Transverse colon (tissue), 4 donors: ENCODE data around the gene BEND7. TPM values are rescaled to one million over a fixed set of nuclear protein-coding genes. Genes with fewer than 3 reads are reported as not detected.
A peak's percentile ranks its signal among the peaks of the same experiment; 100 is the strongest.

Source experiments
- DNase-seq: peaks from one replicate; pipeline ENCODE4 v3.0.0-alpha.2; 2019
- H3K27ac ChIP-seq, 4 donors: fragments of 200-600 bp; sonication (generic); 2 replicates each; pipeline ENCODE4 v1.5.1; 2016 to 2018; ENCODE audit warnings: inconsistent platforms in 4 of 4
- H3K27me3 ChIP-seq: fragments of 200-600 bp; sonication (generic); 2 replicates; pipeline ENCODE4 v1.5.1; 2017; ENCODE audit warnings: inconsistent platforms
- H3K36me3 ChIP-seq, 4 donors: fragments of 200-600 bp; sonication (generic); 2 replicates each; pipeline ENCODE4 v1.5.1; 2017 to 2019; ENCODE audit warnings: inconsistent platforms in 4 of 4
- H3K4me1 ChIP-seq, 4 donors: fragments of 200-600 bp; sonication (generic); 2 replicates each; pipeline ENCODE4 v1.5.1; 2017 to 2020; ENCODE audit warnings: inconsistent platforms in 4 of 4
- H3K4me3 ChIP-seq, 4 donors: fragments of 200-600 bp; sonication (generic); 1 replicate in 1 of 4; 2 replicates in 3 of 4; pipeline versions ENCODE4 v1.5.1 to v1.6.1; 2017 to 2019; ENCODE audit warnings: inconsistent platforms in 4 of 4
- H3K9me3 ChIP-seq, 2 donors: fragments of 200-600 bp; sonication (generic); 2 replicates each; pipeline ENCODE4 v1.5.1; 2017 to 2019; ENCODE audit warnings: inconsistent platforms in 2 of 2
- EP300 ChIP-seq: sonication (generic); formaldehyde crosslinking; IDR thresholded peaks from one replicate; pipeline ENCODE4 v1.6.1; 2017; ENCODE audit warnings: antibody characterized with exemption, low read depth
- POLR2A ChIP-seq: fragments of 450-650 bp; IDR thresholded peaks from one replicate; pipeline ENCODE4 v1.6.1; 2016; ENCODE audit warnings: antibody characterized with exemption, mild to moderate bottlenecking, moderate library complexity
- POLR2AphosphoS5 ChIP-seq, 3 donors: sonication (generic); formaldehyde crosslinking; IDR thresholded peaks; one replicate each; pipeline ENCODE4 v1.6.1; 2016; ENCODE audit warnings: antibody characterized with exemption in 3 of 3
- WGBS, 2 donors: methylation state at CpG; one replicate each; pipeline ENCODE4 v1.1.5; 2018; ENCODE audit warnings: low coverage in 1 of 2; 5-methylcytosine and 5-hydroxymethylcytosine counted together
- in situ Hi-C, 4 donors: fragments of 200-750 bp; cut with MboI; loops; one replicate each; pipeline versions ENCODE4 v1.15.0 to v1.15.1; 2017; ENCODE audit warnings: low sequenced_read_pairs in 3 of 4, low pct_ligation_motif_present in 1 of 4, low pct_unique_long_range_greater_than_20kb in 1 of 4
- intact Hi-C: fragments of 100-400 bp; cut with DNase I; formaldehyde crosslinking; loops from one replicate; pipeline ENCODE4 v1.15.1; 2023; ENCODE audit warnings: low total_unique reads
- total RNA-seq, 4 donors: library from RNA; depleted of rRNA; stranded (reverse); fragments of >200 nt; gene quantifications; one replicate each; pipeline ENCODE4 v1.1.0, GENCODE V29; 2016
- TF ChIP-seq, protein P1 (sequence below), 5 experiments: fragments of 200-600 bp in 3 of 5; fragments of 450-650 bp in 2 of 5; sonication (generic) in 3 of 5; IDR thresholded peaks; 1 replicate in 2 of 5; 2 replicates in 3 of 5; pipeline ENCODE4 v1.5.1; 2016 to 2017; ENCODE audit warnings: antibody characterized with exemption in 5 of 5, inconsistent platforms in 3 of 5, mild to moderate bottlenecking in 2 of 5, moderate library complexity in 1 of 5

BEND7 gene
- total RNA-seq, 4 donors from 2014 or later: 16.1 to 41.4 (median 31.0) TPM

DNA sequence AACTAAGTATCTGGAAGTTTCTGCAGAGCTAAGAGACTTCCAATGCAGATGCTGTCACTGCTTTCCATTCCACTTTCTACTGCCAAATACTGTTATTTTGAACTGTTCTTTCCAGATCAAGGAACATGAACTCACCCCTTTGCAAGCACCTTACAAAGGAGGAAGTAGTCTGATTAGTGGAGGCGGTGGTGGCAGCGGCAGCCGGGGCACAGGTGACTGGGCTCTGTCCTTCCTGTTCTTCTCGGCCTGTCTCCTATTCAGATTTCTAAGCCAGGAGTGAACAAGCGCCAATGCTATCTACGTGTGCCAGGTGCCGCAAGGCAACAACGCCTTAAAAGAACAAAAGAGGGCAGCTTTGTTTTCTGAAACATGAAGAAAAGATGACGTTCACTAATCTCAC, 44.9 kb downstream of the BEND7 start:
- peak; percentile 15 for DNase-seq
- TF ChIP-seq POLR2AphosphoS5 (IDR thresholded peaks at IDR 0.05) (no peak), POLR2A (no peak), EP300 (no peak)
- TF ChIP-seq, protein P1, sequence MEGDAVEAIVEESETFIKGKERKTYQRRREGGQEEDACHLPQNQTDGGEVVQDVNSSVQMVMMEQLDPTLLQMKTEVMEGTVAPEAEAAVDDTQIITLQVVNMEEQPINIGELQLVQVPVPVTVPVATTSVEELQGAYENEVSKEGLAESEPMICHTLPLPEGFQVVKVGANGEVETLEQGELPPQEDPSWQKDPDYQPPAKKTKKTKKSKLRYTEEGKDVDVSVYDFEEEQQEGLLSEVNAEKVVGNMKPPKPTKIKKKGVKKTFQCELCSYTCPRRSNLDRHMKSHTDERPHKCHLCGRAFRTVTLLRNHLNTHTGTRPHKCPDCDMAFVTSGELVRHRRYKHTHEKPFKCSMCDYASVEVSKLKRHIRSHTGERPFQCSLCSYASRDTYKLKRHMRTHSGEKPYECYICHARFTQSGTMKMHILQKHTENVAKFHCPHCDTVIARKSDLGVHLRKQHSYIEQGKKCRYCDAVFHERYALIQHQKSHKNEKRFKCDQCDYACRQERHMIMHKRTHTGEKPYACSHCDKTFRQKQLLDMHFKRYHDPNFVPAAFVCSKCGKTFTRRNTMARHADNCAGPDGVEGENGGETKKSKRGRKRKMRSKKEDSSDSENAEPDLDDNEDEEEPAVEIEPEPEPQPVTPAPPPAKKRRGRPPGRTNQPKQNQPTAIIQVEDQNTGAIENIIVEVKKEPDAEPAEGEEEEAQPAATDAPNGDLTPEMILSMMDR (IDR thresholded peaks at IDR 0.05): no peak
- Histone ChIP-seq H3K27me3 (no peaks in the 10 kb centered on the region), H3K4me3 (no peak overlapping the region), H3K36me3 (peaks cover 0 to 3% (median 1%) of the 10 kb centered on the region in 4 donors), H3K4me1 (no peaks in the 10 kb centered on the region), H3K27ac (no peak overlapping the region), H3K9me3 (no peaks in the 10 kb centered on the region)
- WGBS, 2 donors: 68 to 77% methylated on average over 9 of the region's 9 CpGs
- intact Hi-C loops (no loop called here), in situ Hi-C loops (no loop called here)

DNA sequence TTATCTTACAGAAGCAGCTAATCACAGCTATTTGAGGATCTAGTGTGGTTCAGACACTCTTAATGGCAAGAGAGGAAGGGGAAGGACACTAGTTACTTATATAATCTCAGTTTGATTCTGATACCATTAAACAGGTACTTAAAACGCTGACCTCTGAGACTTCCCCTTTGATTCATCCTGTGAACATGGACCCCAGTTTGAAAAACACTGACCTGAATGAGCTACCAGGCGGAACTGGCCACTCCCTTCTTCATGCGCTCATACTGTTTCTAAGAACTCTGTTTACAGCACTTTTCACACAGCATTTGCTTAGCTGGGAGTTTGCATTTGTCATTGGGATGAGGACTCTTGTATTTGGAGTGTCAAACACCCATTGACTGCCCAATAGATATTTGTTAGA, 45.7 kb downstream of the BEND7 start:
- Histone ChIP-seq H3K4me1 (no peaks in the 10 kb centered on the region), H3K9me3 (no peaks in the 10 kb centered on the region), H3K36me3 (peaks cover 0 to 3% (median 1%) of the 10 kb centered on the region in 4 donors), H3K27ac (no peak overlapping the region), H3K27me3 (no peaks in the 10 kb centered on the region), H3K4me3 (no peak overlapping the region)
- DNase-seq: no peak
- TF ChIP-seq POLR2A (no peak), EP300 (no peak), POLR2AphosphoS5 (IDR thresholded peaks at IDR 0.05) (no peak)
- TF ChIP-seq, protein P1 (IDR thresholded peaks at IDR 0.05): no peak
- 80 to 100% methylated on average over 1 to 3 of the region's 3 CpGs for WGBS, 2 donors
- intact Hi-C loops (no loop called here), in situ Hi-C loops (no loop called here)

- no peak overlapping the region for H3K4me3 ChIP-seq
- H3K27me3 ChIP-seq: no peaks in the 10 kb centered on the region
- no peak for TF ChIP-seq EP300
- TF ChIP-seq POLR2AphosphoS5 (IDR thresholded peaks at IDR 0.05): no peak
- no peak for TF ChIP-seq POLR2A
- TF ChIP-seq, protein P1 (IDR thresholded peaks at IDR 0.05): no peak
- DNase-seq: no peak
- H3K36me3 ChIP-seq: peaks cover 0 to 3% (median 0%) of the 10 kb centered on the region in 4 donors
- intact Hi-C loops (no loop called here), in situ Hi-C loops (no loop called here)
- no peak overlapping the region for H3K27ac ChIP-seq
- 81 to 91% methylated on average over 10 of the region's 10 CpGs for WGBS, 2 donors
- no peaks in the 10 kb centered on the region for H3K4me1 ChIP-seq
- no peaks in the 10 kb centered on the region for H3K9me3 ChIP-seq
These were observed 47.1 kb downstream of the BEND7 start for GRCh38 chr10:13481690-13482089.

DNA sequence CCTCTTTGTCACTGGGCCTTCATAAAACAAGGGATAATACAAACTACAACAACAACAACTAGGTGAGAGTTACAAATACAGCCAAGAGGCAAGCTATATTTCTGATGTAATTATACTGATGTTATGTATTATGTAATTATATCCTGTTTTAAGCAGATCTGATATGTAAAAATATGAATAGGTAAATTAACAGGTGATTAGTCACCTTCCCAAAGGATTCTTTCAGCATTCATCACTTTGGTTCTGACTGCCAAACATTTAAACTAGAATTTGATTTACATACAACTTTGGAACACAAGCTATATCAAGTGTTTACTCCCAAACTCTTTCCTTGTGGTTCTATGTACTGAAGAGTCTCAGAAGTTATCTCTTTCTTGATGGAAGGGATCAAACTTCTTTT, 53.7 kb downstream of the BEND7 start:
- DNase-seq: no peak
- Histone ChIP-seq H3K4me1 (no peaks in the 10 kb centered on the region), H3K9me3 (no peaks in the 10 kb centered on the region), H3K27me3 (no peaks in the 10 kb centered on the region), H3K4me3 (no peak overlapping the region), H3K27ac (no peak overlapping the region), H3K36me3 (peaks cover 0 to 3% (median 0%) of the 10 kb centered on the region in 4 donors)
- TF ChIP-seq, protein P1 (IDR thresholded peaks at IDR 0.05): no peak
- no peak for TF ChIP-seq EP300
- no peak for TF ChIP-seq POLR2AphosphoS5 (IDR thresholded peaks at IDR 0.05)
- no peak for TF ChIP-seq POLR2A
- in situ Hi-C loops (no loop called here), intact Hi-C loops (loop anchor here (10.0 kb wide), 1 partner anchor 660 kb away; no protein-coding TSS in a partner anchor)
